ENCODE measurements around the gene TXNDC5. TPM values are rescaled to one million over a fixed set of nuclear protein-coding genes. Genes with fewer than 3 reads are reported as not detected.

The TXNDC5 gene
- total RNA-seq, 1 donor from 2014 or later, result 94.9 TPM

DNA sequence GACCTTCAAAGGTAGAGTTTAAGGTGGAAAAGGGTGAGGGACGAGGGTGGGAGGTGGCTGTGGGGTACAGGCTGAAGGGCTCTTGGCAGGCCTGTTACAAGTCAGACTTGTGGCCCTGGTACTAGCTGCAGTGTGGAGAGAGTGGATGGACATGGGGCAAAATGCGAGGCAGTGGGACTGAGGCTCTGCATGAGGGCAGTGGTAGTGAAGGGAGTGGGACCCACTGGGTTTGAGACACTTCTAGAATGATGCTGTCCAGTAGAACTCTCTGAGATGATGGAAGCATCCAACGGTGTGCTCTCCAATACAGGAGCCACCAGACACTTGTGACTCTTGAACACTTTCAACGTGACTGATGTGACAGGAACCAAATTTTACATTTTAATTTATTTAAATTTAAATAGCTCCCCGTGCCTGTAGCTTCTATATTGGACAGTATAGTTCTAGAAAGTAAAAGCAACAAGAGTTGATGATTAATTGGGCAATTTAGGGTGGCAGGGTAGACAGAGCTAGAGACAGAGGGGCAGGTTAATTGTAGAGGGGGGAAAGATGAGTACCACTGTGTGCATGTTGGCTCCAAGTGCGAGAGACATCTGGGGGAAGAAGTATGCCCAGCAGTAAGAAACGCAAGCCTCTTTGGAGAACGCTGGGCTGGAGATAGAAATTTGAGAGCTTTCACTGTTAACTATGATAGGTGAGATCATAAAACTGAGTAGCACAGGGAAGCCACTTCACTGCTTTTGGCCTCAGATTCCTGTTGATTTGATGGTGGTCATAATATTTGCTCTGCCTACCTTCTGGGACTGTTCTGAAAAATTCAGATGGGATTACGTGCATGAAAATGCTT, 77.5 kb downstream of the TXNDC5 start:
- no peaks in the 10 kb centered on the region for H3K4me1 Mint-ChIP-seq (ENCODE audit: unreplicated experiment)
- no peaks in the 10 kb centered on the region for H3K9me3 Mint-ChIP-seq
- DNase-seq (ENCODE audit: extremely low spot score, unreplicated experiment), result no peak
- H3K4me3 Mint-ChIP-seq, result no peak overlapping the region
- H3K27me3 Mint-ChIP-seq, result no peaks in the 10 kb centered on the region
- H3K27ac Mint-ChIP-seq, result no peak overlapping the region
- TF ChIP-seq, protein P1, sequence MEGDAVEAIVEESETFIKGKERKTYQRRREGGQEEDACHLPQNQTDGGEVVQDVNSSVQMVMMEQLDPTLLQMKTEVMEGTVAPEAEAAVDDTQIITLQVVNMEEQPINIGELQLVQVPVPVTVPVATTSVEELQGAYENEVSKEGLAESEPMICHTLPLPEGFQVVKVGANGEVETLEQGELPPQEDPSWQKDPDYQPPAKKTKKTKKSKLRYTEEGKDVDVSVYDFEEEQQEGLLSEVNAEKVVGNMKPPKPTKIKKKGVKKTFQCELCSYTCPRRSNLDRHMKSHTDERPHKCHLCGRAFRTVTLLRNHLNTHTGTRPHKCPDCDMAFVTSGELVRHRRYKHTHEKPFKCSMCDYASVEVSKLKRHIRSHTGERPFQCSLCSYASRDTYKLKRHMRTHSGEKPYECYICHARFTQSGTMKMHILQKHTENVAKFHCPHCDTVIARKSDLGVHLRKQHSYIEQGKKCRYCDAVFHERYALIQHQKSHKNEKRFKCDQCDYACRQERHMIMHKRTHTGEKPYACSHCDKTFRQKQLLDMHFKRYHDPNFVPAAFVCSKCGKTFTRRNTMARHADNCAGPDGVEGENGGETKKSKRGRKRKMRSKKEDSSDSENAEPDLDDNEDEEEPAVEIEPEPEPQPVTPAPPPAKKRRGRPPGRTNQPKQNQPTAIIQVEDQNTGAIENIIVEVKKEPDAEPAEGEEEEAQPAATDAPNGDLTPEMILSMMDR (conservative IDR thresholded peaks at IDR 0.05), result no peak
- H3K36me3 Mint-ChIP-seq, result no peaks in the 10 kb centered on the region

Other genes starting within 250 kb of the TXNDC5 start
- gene BMP6, start 184.7 kb downstream of the TXNDC5 start, total RNA-seq (ENCODE audit: low replicate concordance), result 1.5 and 1.8 TPM in 2 replicates
- 8.8 and 14.2 TPM in 2 replicates for gene BLOC1S5, start 153.6 kb upstream of the TXNDC5 start, total RNA-seq (ENCODE audit: low replicate concordance)
- 26.5 and 37.0 TPM in 2 replicates for gene EEF1E1, start 191.8 kb upstream of the TXNDC5 start, total RNA-seq (ENCODE audit: low replicate concordance)